ENCODE results near the gene ANO9. TPM values are rescaled to one million over a fixed set of nuclear protein-coding genes. Genes with fewer than 3 reads are reported as not detected.

ANO9 gene
- total and polyA plus RNA-seq, 2 experiments from 2014 or later = not detected

- H3K4me2 ChIP-seq (ENCODE audit: unreplicated experiment) = peak overlapping the region; percentile 63
- H3K9me2 ChIP-seq (ENCODE audit: insufficient read depth) = no peaks in the 10 kb centered on the region
- H3K27ac ChIP-seq = no peak overlapping the region
- no peak for TF ChIP-seq EZH2phosphoT487 (IDR thresholded peaks at IDR 0.05; ENCODE audit: insufficient read depth, low read depth)
- TF ChIP-seq EZH2 (IDR thresholded peaks at IDR 0.05; ENCODE audit: insufficient read depth, poor library complexity, severe bottlenecking) = no peak
- peak overlapping the region; percentile 77 for H2AFZ ChIP-seq
- H3K4me3 ChIP-seq = peak overlapping the region; percentile 74
- H3K4me1 ChIP-seq (ENCODE audit: insufficient read depth) = no peaks in the 10 kb centered on the region
- H3K9ac ChIP-seq = peak overlapping the region; percentile 68
- H3K79me2 ChIP-seq (ENCODE audit: insufficient read depth) = no peaks in the 10 kb centered on the region
- peak; percentile 90 for DNase-seq
- no peaks in the 10 kb centered on the region for H3F3A ChIP-seq (ENCODE audit: insufficient read depth)
- in situ Hi-C loops (cut with MboI) = no loop called here
- H4K20me1 ChIP-seq (ENCODE audit: insufficient read depth) = no peaks in the 10 kb centered on the region
- H3K9me3 ChIP-seq (ENCODE audit: low read depth) = no peaks in the 10 kb centered on the region
- no peaks in the 10 kb centered on the region for H3K27me3 ChIP-seq (replicated peaks; ENCODE audit: insufficient read depth)
- H3K36me3 ChIP-seq (ENCODE audit: low read depth) = no peaks in the 10 kb centered on the region
- 4 to 16% methylated on average over 34 to 72 of the region's 91 CpGs for WGBS, 2 experiments (ENCODE audit: low coverage in 1 of 2, low lambda C conversion rate in 2 of 2, missing lambda C conversion rate in 2 of 2)
Measured at GRCh38 chr11:406796-407650, 34.8 kb downstream of the ANO9 start.

DNA sequence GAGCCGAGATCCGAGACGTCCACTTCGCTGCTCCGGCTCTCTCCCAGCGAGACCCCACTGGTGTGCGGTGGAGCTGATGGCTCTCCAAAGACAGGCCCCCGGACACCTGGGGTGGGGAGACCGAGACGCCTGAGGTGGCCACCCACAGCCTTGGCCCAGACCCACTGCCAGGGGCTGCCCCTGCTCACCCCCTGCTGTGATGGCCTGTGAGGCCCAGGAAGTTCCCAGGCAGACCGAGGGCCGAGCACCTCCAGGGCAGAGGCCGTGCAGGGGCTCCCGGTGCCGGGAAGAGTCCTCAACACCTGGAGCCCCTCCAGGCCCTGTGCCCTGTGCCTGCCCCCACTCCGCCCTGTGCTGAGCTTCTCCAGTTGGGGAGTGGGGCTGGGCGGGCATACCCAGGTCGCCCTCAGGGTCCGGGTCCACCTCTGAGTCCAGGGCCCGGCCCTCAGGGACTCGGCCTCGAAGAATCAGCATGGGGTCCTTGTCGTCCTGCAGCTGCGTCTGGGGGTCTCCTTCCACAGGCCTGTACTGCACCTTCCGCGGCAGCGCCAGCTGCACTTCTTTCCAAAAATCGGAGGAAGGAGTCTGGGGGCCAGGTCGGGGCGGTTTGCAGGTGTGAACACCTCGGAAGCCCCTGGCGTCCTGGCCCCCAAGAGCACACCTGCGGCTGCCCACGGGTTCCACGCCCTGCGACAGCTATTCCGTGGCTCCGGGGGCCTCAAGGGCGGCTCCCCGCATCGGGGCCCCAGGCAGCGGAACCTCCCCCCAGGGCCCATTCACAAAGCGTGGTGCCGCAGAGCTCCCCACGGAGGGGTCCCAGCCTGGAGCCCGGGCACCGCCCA lies 35.6 kb downstream of the ANO9 start:
- Histone ChIP-seq H3K27ac (no peak overlapping the region), H3K27me3 (replicated peaks; ENCODE audit: insufficient read depth) (no peaks in the 10 kb centered on the region), H3F3A (ENCODE audit: insufficient read depth) (no peaks in the 10 kb centered on the region), H3K4me2 (ENCODE audit: unreplicated experiment) (peak overlapping the region; percentile 63), H2AFZ (peak overlapping the region; percentile 77), H4K20me1 (ENCODE audit: insufficient read depth) (no peaks in the 10 kb centered on the region), H3K9me2 (ENCODE audit: insufficient read depth) (no peaks in the 10 kb centered on the region), H3K9me3 (ENCODE audit: low read depth) (no peaks in the 10 kb centered on the region), H3K79me2 (ENCODE audit: insufficient read depth) (no peaks in the 10 kb centered on the region), H3K36me3 (ENCODE audit: low read depth) (no peaks in the 10 kb centered on the region), H3K9ac (peak overlapping the region; percentile 68), H3K4me1 (ENCODE audit: insufficient read depth) (no peaks in the 10 kb centered on the region), H3K4me3 (peak overlapping the region; percentile 74)
- WGBS, 2 experiments (ENCODE audit: low coverage in 1 of 2, low lambda C conversion rate in 2 of 2, missing lambda C conversion rate in 2 of 2) = 36 to 47% methylated on average over 39 to 46 of the region's 47 CpGs
- DNase-seq = no peak
- in situ Hi-C loops (cut with MboI) = no loop called here
- TF ChIP-seq EZH2 (IDR thresholded peaks at IDR 0.05; ENCODE audit: insufficient read depth, poor library complexity, severe bottlenecking) (no peak), EZH2phosphoT487 (IDR thresholded peaks at IDR 0.05; ENCODE audit: insufficient read depth, low read depth) (no peak)

DNA sequence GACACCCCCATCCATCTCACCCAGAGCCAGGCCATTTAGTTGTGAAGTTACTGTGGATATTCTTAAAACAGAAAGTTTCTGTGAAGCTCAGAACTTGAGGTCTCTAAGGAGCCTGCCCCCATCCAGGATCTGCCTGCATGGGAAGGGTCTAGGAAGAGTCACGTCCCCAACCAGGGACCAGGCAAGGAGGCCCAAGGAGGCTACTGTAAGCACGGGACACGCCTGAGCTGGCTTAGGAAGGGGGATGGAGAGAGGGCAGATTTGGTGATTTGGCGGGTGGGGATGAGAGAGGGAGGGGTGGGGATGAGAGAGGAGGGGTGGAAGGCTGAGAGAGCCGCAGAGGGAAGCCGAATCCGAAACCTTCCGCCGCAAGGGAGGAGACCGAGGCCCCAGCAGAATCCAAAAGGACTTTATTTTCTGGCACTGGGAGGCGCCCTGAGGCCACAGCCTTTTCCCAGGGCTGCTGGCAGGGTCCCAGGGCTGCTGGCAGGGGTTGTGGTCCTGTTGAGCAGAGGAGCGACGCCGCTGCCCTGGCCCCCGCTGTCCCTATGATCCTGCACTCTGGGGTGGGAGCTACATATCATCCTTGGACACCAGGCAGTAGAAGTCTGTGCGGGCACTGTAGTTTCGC lies 36.4 kb downstream of the ANO9 start:
- in situ Hi-C loops (cut with MboI) = no loop called here
- Histone ChIP-seq H3K9me2 (ENCODE audit: insufficient read depth) (no peaks in the 10 kb centered on the region), H3F3A (ENCODE audit: insufficient read depth) (no peaks in the 10 kb centered on the region), H4K20me1 (ENCODE audit: insufficient read depth) (no peaks in the 10 kb centered on the region), H3K36me3 (ENCODE audit: low read depth) (no peaks in the 10 kb centered on the region), H2AFZ (peak overlapping the region; percentile 41), H3K4me2 (ENCODE audit: unreplicated experiment) (peak overlapping the region; percentile 63), H3K4me1 (ENCODE audit: insufficient read depth) (no peaks in the 10 kb centered on the region), H3K27ac (no peak overlapping the region), H3K79me2 (ENCODE audit: insufficient read depth) (no peaks in the 10 kb centered on the region), H3K4me3 (peak overlapping the region; percentile 74), H3K27me3 (replicated peaks; ENCODE audit: insufficient read depth) (no peaks in the 10 kb centered on the region), H3K9me3 (ENCODE audit: low read depth) (no peaks in the 10 kb centered on the region), H3K9ac (peak overlapping the region; percentile 68)
- TF ChIP-seq EZH2phosphoT487 (IDR thresholded peaks at IDR 0.05; ENCODE audit: insufficient read depth, low read depth) (no peak), EZH2 (IDR thresholded peaks at IDR 0.05; ENCODE audit: insufficient read depth, poor library complexity, severe bottlenecking) (no peak)
- 51 to 54% methylated on average over 11 to 17 of the region's 17 CpGs for WGBS, 2 experiments (ENCODE audit: low coverage in 1 of 2, low lambda C conversion rate in 2 of 2, missing lambda C conversion rate in 2 of 2)
- peak; percentile 52 for DNase-seq

DNA sequence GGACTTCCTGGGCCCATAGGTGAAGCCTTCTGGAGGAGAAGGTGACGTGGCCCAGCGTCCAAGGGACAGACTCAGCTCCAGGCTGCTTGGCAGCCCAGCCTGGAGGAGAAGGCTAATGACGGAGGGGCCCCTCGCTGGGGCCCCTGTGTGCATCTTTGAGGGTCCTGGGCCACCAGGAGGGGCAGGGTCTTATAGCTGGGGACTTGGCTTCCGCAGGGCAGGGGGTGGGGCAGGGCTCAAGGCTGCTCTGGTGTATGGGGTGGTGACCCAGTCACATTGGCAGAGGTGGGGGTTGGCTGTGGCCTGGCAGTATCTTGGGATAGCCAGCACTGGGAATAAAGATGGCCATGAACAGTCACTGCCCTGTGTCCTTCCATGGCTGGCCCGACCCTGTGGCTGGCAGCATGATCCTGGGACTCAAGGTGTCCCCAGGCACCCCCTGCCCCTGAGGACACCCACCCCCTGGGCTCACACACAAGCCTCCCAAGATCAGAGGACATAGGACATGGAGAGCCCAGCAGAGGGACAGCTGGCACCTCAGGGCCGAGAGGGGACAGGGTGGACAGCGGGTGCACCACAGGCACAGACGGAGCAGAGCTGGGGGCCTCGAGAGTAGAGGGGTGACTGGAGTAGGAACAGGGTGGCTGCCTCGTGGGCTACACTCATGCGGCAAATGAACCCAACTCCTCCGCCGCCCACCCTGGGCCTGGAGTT lies 37.1 kb downstream of the ANO9 start:
- Histone ChIP-seq H3K4me3 (no peak overlapping the region), H4K20me1 (ENCODE audit: insufficient read depth) (no peaks in the 10 kb centered on the region), H3K79me2 (ENCODE audit: insufficient read depth) (no peaks in the 10 kb centered on the region), H3K4me2 (ENCODE audit: unreplicated experiment) (no peak overlapping the region), H3K9ac (peak overlapping the region; percentile 68), H3K36me3 (ENCODE audit: low read depth) (no peaks in the 10 kb centered on the region), H3K9me2 (ENCODE audit: insufficient read depth) (no peaks in the 10 kb centered on the region), H3K27ac (no peak overlapping the region), H2AFZ (no peak overlapping the region), H3F3A (ENCODE audit: insufficient read depth) (no peaks in the 10 kb centered on the region), H3K4me1 (ENCODE audit: insufficient read depth) (no peaks in the 10 kb centered on the region), H3K27me3 (replicated peaks; ENCODE audit: insufficient read depth) (no peaks in the 10 kb centered on the region), H3K9me3 (ENCODE audit: low read depth) (no peaks in the 10 kb centered on the region)
- TF ChIP-seq EZH2 (IDR thresholded peaks at IDR 0.05; ENCODE audit: insufficient read depth, poor library complexity, severe bottlenecking) (no peak), EZH2phosphoT487 (IDR thresholded peaks at IDR 0.05; ENCODE audit: insufficient read depth, low read depth) (no peak)
- WGBS, 2 experiments (ENCODE audit: low coverage in 1 of 2, low lambda C conversion rate in 2 of 2, missing lambda C conversion rate in 2 of 2) = 91% methylated on average over 12 to 14 of the region's 14 CpGs
- in situ Hi-C loops (cut with MboI) = no loop called here
- DNase-seq = no peak
